Ascending aorta (tissue), 2 donors: Measurements from ENCODE around the gene KIF19. TPM values are rescaled to one million over a fixed set of nuclear protein-coding genes. Genes with fewer than 3 reads are reported as not detected.
"Not testable (repeated sequence)": the region's sequence is repeated elsewhere in the genome, so short reads cannot be mapped to it uniquely, and the experiment has no call there.

Source experiments
- DNase-seq, 2 donors: peaks; one replicate each; pipeline ENCODE4 v3.0.0-alpha.2; 2019; ENCODE audit warnings: low spot score in 2 of 2
- H3K27ac ChIP-seq, 2 donors: fragments of 200-600 bp; sonication (generic); one replicate each; pipeline ENCODE4 v1.5.1; 2016 to 2017; ENCODE audit warnings: mild to moderate bottlenecking in 1 of 2
- H3K27me3 ChIP-seq: fragments of 200-600 bp; sonication (generic); one replicate; pipeline ENCODE4 v1.5.1; 2017
- H3K36me3 ChIP-seq, 2 donors: fragments of 200-600 bp; sonication (generic); one replicate each; pipeline ENCODE4 v1.5.1; 2016
- H3K4me1 ChIP-seq, 2 donors: fragments of 200-600 bp; sonication (generic); one replicate each; pipeline ENCODE4 v1.5.1; 2016 to 2017; ENCODE audit warnings: mild to moderate bottlenecking in 1 of 2
- H3K4me3 ChIP-seq, 2 donors: fragments of 200-600 bp; sonication (generic); one replicate each; pipeline ENCODE4 v1.5.1; 2016 to 2017; ENCODE audit warnings: mild to moderate bottlenecking in 1 of 2
- H3K9me3 ChIP-seq, 2 donors: fragments of 200-600 bp; sonication (generic); one replicate each; pipeline ENCODE4 v1.5.1; 2016
- intact Hi-C: fragments of 100-400 bp; cut with DNase I; formaldehyde crosslinking; loops from one replicate; pipeline ENCODE4 v1.15.1; 2023
- total RNA-seq: library from RNA; depleted of rRNA; stranded (reverse); fragments of >200 nt; gene quantifications from one replicate; pipeline ENCODE4 v1.1.0, GENCODE V29; 2016
- TF ChIP-seq, protein P1 (sequence below), 3 experiments: fragments of 200-600 bp in 2 of 3; fragments of 450-650 bp in 1 of 3; sonication (generic) in 2 of 3; IDR thresholded peaks; one replicate each; pipeline ENCODE4 v1.5.1; 2016 to 2019; ENCODE audit warnings: antibody characterized with exemption in 3 of 3, mild to moderate bottlenecking in 1 of 3, moderate library complexity in 1 of 3

Gene KIF19
- 11.7 TPM for total RNA-seq

DNA sequence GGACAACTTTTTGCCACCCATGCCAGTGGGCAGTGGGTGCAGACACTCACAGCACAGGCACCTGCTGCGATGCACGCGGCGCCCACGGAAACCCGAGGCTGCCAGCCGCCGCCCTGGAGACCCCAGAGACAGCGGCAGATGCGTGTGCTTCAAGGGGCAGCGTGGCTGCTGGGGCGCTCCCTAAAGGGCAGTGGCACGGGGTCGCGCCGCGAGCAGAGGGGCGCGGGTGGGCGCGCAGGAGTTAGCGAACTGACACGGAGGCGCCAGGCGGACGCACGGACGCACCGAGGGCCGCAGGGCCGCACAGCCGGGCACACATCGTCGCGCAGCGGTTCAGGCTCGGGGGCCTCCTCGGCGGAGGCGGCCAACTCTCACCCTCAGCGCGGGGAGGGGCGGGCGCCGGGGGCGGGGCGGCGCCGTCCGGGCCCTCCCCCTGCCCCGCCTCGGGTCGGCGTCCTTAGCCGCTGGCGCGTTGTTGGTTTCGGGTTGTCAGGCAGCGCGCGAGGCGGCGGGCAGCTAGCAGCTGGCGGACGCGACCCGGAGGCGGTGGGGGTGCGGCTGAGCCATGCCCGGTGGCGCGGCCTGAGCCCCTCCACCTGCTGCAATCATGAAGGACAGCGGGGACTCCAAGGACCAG lies at the start of gene KIF19:
TSS of gene KIF19 (plus strand) at position 484 of the 637 bp plus-strand sequence. CDS start at position 608, 124 bp downstream.
- Histone ChIP-seq H3K36me3 (no peaks in the 10 kb centered on the region), H3K27me3 (peaks cover 4% of the 10 kb centered on the region), H3K27ac (no peak within 1 kb of the TSS), H3K4me1 (peaks cover 0 to 2% of the 10 kb centered on the region in 2 donors), H3K4me3 (peak within 1 kb of the TSS; percentile 49 to 55), H3K9me3 (no peaks in the 10 kb centered on the region)
- TF ChIP-seq, protein P1, sequence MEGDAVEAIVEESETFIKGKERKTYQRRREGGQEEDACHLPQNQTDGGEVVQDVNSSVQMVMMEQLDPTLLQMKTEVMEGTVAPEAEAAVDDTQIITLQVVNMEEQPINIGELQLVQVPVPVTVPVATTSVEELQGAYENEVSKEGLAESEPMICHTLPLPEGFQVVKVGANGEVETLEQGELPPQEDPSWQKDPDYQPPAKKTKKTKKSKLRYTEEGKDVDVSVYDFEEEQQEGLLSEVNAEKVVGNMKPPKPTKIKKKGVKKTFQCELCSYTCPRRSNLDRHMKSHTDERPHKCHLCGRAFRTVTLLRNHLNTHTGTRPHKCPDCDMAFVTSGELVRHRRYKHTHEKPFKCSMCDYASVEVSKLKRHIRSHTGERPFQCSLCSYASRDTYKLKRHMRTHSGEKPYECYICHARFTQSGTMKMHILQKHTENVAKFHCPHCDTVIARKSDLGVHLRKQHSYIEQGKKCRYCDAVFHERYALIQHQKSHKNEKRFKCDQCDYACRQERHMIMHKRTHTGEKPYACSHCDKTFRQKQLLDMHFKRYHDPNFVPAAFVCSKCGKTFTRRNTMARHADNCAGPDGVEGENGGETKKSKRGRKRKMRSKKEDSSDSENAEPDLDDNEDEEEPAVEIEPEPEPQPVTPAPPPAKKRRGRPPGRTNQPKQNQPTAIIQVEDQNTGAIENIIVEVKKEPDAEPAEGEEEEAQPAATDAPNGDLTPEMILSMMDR (IDR thresholded peaks at IDR 0.05): no peak
- intact Hi-C loops: no loop called here
- DNase-seq: no peak

DNA sequence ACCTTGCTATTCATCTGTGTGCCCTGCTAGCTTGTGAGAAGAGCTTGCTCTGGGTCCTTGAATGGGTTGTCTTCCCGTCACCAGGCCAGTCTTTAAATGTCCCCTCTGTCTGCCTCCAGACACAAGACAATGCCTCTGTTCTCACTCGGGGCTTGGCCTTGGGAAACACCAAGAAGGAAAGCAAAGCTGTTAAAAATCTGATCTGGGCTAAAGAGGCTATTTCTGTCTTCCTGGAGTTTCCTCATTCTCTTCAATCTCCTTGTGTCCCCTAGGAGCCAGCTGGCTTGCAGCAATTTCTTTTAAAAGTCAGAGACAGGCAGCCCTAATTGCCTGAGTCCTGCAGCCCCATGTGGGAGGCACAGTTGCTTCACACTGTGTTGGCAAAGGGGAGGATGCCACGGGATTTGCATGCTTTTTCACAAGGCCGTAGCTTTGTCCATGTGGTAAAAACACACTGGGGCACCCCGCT lies 49.5 kb upstream of the KIF19 start:
- DNase-seq: no peak
- H3K4me1 ChIP-seq: no peaks in the 10 kb centered on the region
- H3K36me3 ChIP-seq: no peaks in the 10 kb centered on the region
- intact Hi-C loops: no loop called here
- no peaks in the 10 kb centered on the region for H3K9me3 ChIP-seq
- H3K4me3 ChIP-seq: no peak overlapping the region
- TF ChIP-seq, protein P1 (IDR thresholded peaks at IDR 0.05): no peak
- H3K27ac ChIP-seq: no peak overlapping the region
- no peaks in the 10 kb centered on the region for H3K27me3 ChIP-seq

GRCh38 chr17:74277935-74278334 lies 48.1 kb upstream of the KIF19 start:
- DNase-seq: no peak
- H3K4me3 ChIP-seq: no peak overlapping the region
- H3K36me3 ChIP-seq: no peaks in the 10 kb centered on the region
- intact Hi-C loops: no loop called here
- TF ChIP-seq, protein P1 (IDR thresholded peaks at IDR 0.05): no peak
- H3K4me1 ChIP-seq: no peaks in the 10 kb centered on the region
- H3K9me3 ChIP-seq: no peaks in the 10 kb centered on the region
- H3K27me3 ChIP-seq: no peaks in the 10 kb centered on the region
- H3K27ac ChIP-seq: no peak overlapping the region

DNA sequence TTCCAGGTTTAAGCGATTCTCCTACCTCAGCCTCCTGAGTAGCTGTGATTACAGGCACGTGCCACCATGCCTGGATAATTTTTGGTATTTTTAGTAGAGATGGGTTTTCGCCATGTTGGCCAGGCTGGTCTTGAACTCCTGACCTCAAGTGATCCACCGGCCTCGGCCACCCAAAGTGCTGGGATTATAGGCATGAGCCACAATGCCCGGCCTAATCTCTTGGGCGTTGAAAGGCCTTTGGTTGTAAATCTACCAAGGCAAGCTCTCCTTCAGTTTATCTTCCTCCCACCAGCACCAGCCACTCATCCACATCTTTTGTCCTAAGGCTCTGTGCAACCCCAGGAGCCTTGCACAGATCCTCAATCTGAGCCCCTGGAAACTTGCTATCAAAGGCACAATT lies 46.4 kb upstream of the KIF19 start:
- H3K27ac ChIP-seq, DNase-seq, H3K27me3 ChIP-seq, H3K4me1 ChIP-seq, H3K9me3 ChIP-seq, H3K4me3 ChIP-seq, intact Hi-C loops, H3K36me3 ChIP-seq: not testable (repeated sequence)

DNA sequence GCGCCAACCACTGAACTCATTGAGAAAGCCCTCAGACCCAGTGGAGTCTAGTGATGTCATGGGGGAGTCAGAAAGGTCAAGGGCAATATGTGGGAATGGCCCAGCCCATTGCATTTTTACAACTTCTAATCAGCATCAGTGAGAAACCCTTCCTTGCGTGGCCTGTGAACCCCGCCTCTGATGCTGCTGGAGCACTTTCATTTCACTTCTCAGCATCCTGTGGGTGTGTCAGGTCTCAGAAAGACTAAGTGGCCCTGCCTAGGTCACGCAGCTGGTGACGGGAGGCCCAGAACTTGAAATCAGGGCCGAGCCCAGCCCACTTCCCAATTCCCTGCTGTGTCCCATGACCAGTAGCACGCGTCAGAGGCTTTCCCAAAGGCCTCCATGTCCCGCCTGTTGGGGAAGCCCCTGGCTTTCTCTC lies 45.9 kb upstream of the KIF19 start:
- Histone ChIP-seq H3K9me3 (no peaks in the 10 kb centered on the region), H3K27ac (no peak overlapping the region), H3K4me1 (no peaks in the 10 kb centered on the region), H3K27me3 (no peaks in the 10 kb centered on the region), H3K4me3 (no peak overlapping the region), H3K36me3 (no peaks in the 10 kb centered on the region)
- intact Hi-C loops: no loop called here
- TF ChIP-seq, protein P1 (IDR thresholded peaks at IDR 0.05): no peak
- DNase-seq: no peak

GRCh38 chr17:74281799-74282198 lies 44.2 kb upstream of the KIF19 start:
- H3K4me3 ChIP-seq: no peak overlapping the region
- no peaks in the 10 kb centered on the region for H3K4me1 ChIP-seq
- TF ChIP-seq, protein P1 (IDR thresholded peaks at IDR 0.05): no peak
- no peaks in the 10 kb centered on the region for H3K36me3 ChIP-seq
- intact Hi-C loops: no loop called here
- no peak overlapping the region for H3K27ac ChIP-seq
- no peaks in the 10 kb centered on the region for H3K27me3 ChIP-seq
- DNase-seq: no peak
- no peaks in the 10 kb centered on the region for H3K9me3 ChIP-seq

DNA sequence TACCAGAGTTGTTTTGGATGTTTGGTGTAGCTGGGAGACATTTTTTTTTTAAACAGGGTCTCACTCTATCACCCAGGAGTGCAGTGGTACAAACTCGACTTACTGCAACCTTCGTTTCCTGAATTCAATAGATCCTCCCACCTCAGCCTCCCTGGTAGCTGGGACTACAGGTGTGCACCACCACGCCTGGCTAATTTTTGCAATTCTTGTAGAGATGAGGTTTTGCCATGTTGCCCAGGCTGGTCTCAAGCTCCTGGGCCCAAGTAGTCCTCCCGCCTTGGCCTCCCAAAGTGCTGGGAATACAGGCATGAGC lies 43.8 kb upstream of the KIF19 start:
- DNase-seq, H3K27me3 ChIP-seq, H3K27ac ChIP-seq, H3K4me3 ChIP-seq, H3K4me1 ChIP-seq, intact Hi-C loops, H3K9me3 ChIP-seq, H3K36me3 ChIP-seq: not testable (repeated sequence)
